Measurements from ENCODE around the gene PTPRN2. TPM values are rescaled to one million over a fixed set of nuclear protein-coding genes. Genes with fewer than 3 reads are reported as not detected.

PTPRN2 gene
- total RNA-seq, 4 donors from 2014 or later: 14.9 to 34.3 (median 21.3) TPM

- TF ChIP-seq CTCF (IDR thresholded peaks at IDR 0.05) (no peak), POLR2A (IDR thresholded peaks at IDR 0.05) (no peak)
Measured at GRCh38 chr7:158077151-158077840, 510.3 kb downstream of the PTPRN2 start.

GRCh38 chr7:158076656-158077055, 511.0 kb downstream of the PTPRN2 start:
- DNase-seq: no peak
- Histone ChIP-seq H3K27me3 (no peaks in the 10 kb centered on the region), H3K27ac (no peak overlapping the region), H3K9me3 (no peaks in the 10 kb centered on the region), H3K4me1 (no peaks in the 10 kb centered on the region), H3K4me3 (no peak overlapping the region), H3K36me3 (no peaks in the 10 kb centered on the region)
- TF ChIP-seq CTCF (IDR thresholded peaks at IDR 0.05): no peak
- TF ChIP-seq POLR2A (IDR thresholded peaks at IDR 0.05): no peak

More at GRCh38 chr7:158077151-158077840, 510.3 kb downstream of the PTPRN2 start:
- no peaks in the 10 kb centered on the region for H3K36me3 ChIP-seq
- H3K9me3 ChIP-seq: no peaks in the 10 kb centered on the region
- DNase-seq: no peak
- no peak overlapping the region for H3K4me3 ChIP-seq
- H3K27ac ChIP-seq: no peak overlapping the region
- no peaks in the 10 kb centered on the region for H3K27me3 ChIP-seq
- no peaks in the 10 kb centered on the region for H3K4me1 ChIP-seq

- Histone ChIP-seq H3K4me1 (no peaks in the 10 kb centered on the region), H3K36me3 (no peaks in the 10 kb centered on the region), H3K9me3 (no peaks in the 10 kb centered on the region), H3K27me3 (no peaks in the 10 kb centered on the region), H3K4me3 (no peak overlapping the region), H3K27ac (no peak overlapping the region)
- DNase-seq: no peak
- TF ChIP-seq POLR2A (IDR thresholded peaks at IDR 0.05) (no peak), CTCF (IDR thresholded peaks at IDR 0.05) (no peak)
Measured at GRCh38 chr7:158076215-158076614, 511.4 kb downstream of the PTPRN2 start.

GRCh38 chr7:158075633-158076001, 512.0 kb downstream of the PTPRN2 start:
- no peak overlapping the region for H3K27ac ChIP-seq
- no peaks in the 10 kb centered on the region for H3K4me1 ChIP-seq
- no peaks in the 10 kb centered on the region for H3K27me3 ChIP-seq
- H3K9me3 ChIP-seq: no peaks in the 10 kb centered on the region
- H3K36me3 ChIP-seq: no peaks in the 10 kb centered on the region
- no peak overlapping the region for H3K4me3 ChIP-seq
- DNase-seq: no peak
- TF ChIP-seq POLR2A (IDR thresholded peaks at IDR 0.05) (no peak), CTCF (IDR thresholded peaks at IDR 0.05) (no peak)

- Histone ChIP-seq H3K27ac (no peak overlapping the region), H3K27me3 (no peaks in the 10 kb centered on the region), H3K4me1 (no peaks in the 10 kb centered on the region), H3K9me3 (no peaks in the 10 kb centered on the region), H3K36me3 (no peaks in the 10 kb centered on the region), H3K4me3 (no peak overlapping the region)
- no peak for TF ChIP-seq POLR2A (IDR thresholded peaks at IDR 0.05)
- TF ChIP-seq CTCF (IDR thresholded peaks at IDR 0.05): no peak
- DNase-seq: no peak
Measured at GRCh38 chr7:158074896-158075632, 512.6 kb downstream of the PTPRN2 start.
